HCT116 (cell line): ENCODE measurements around the gene MED13L. TPM values are rescaled to one million over a fixed set of nuclear protein-coding genes. Genes with fewer than 3 reads are reported as not detected.

Experiments used
- ATAC-seq: fragments of 200-7000 bp; cut with Tn5 transposase; 2 replicates; pipeline ENCODE4 v1.9.1; 2020; ENCODE audit warnings: mild to moderate bottlenecking, moderate library complexity
- BruUV-seq: library from RNA; stranded (reverse); fragments of 400-500 nt; replicated peaks from 2 replicates; lab custom pipeline; 2021; lab: Mats Ljungman, UMichigan
- CTCF ChIA-PET: fragments of 300-600 bp; sonication (Branson Sonifier 250); formaldehyde crosslinking; loops from one replicate; lab custom pipeline; 2021; ENCODE audit warnings: antibody characterized with exemption; lab: Charles Lee
- POLR2A ChIA-PET: fragments of 300-600, 350-600 bp; sonication (Branson Sonifier 250); formaldehyde crosslinking; loops from one replicate; lab custom pipeline; 2021; ENCODE audit warnings: antibody characterized with exemption; lab: Charles Lee
- RAD21 ChIA-PET, 2 experiments: fragments of 300-600 bp; sonication (Branson Sonifier 250); formaldehyde crosslinking; loops; one replicate each; lab custom pipeline; 2023; ENCODE audit warnings: low total read pairs in 2 of 2; ENCODE audit not compliant: uncharacterized antibody in 2 of 2, unreplicated experiment in 2 of 2, low non-redundant PET in 1 of 2; lab: Charles Lee
- DNase-seq: peaks from one replicate; pipeline ENCODE4 v3.0.0-alpha.2; 2010; ENCODE audit warnings: low read depth, low spot score
- H2AFZ ChIP-seq: fragments of 200-600 bp; shearing (Covaris generic), sonication (generic); 2 replicates; pipeline ENCODE4 v1.6.1; 2017; ENCODE audit warnings: low read depth, mixed run types, mixed read lengths, antibody characterized with exemption, low read length; ENCODE audit not compliant: poor library complexity, severe bottlenecking
- H3K27ac ChIP-seq: 2 replicates; pipeline ENCODE4 v1.5.1; 2012; ENCODE audit warnings: low read depth, low read length
- H3K27me3 ChIP-seq: fragments of 200-600 bp; sonication (generic); 2 replicates; pipeline ENCODE4 v1.6.1; 2016; ENCODE audit warnings: mixed run types, low read length, mixed read lengths; ENCODE audit not compliant: insufficient read depth
- H3K36me3 ChIP-seq, 2 experiments: fragments of 200-500 bp in 1 of 2; fragments of 200-600 bp in 1 of 2; sonication (Bioruptor generic) in 1 of 2; sonication (generic) in 1 of 2; 2 replicates each; pipeline versions ENCODE4 v1.5.1 to v1.6.1; 2014 to 2016; ENCODE audit warnings: low read length in 2 of 2, inconsistent platforms in 1 of 2, mixed read lengths in 1 of 2, mixed run types in 1 of 2; ENCODE audit not compliant: insufficient read depth in 2 of 2, control insufficient read depth in 1 of 2
- H3K4me1 ChIP-seq, 2 experiments: fragments of 200-600 bp in 1 of 2; sonication (generic) in 1 of 2; 2 replicates each; pipeline versions ENCODE4 v1.5.1 to v1.6.1; 2012 to 2017; ENCODE audit warnings: low read length in 2 of 2, inconsistent platforms in 1 of 2, mild to moderate bottlenecking in 1 of 2, mixed read lengths in 1 of 2, mixed run types in 1 of 2, moderate library complexity in 1 of 2; ENCODE audit not compliant: insufficient read depth in 2 of 2, control insufficient read depth in 1 of 2
- H3K4me2 ChIP-seq: fragments of 200-600 bp; sonication (generic); 2 replicates; pipeline ENCODE4 v1.6.1; 2017; ENCODE audit warnings: mixed run types, low read length, mixed read lengths
- H3K4me3 ChIP-seq, 2 experiments: fragments of 200-600 bp in 1 of 2; sonication (generic) in 1 of 2; replicated peaks in 1 of 2; 2 replicates each; pipeline ENCODE4 v1.5.1; 2011 to 2016; ENCODE audit warnings: low read length in 2 of 2, control low read depth in 1 of 2, low read depth in 1 of 2, mild to moderate bottlenecking in 1 of 2, mixed read lengths in 1 of 2, mixed run types in 1 of 2
- H3K79me2 ChIP-seq: fragments of 200-600 bp; sonication (generic); 2 replicates; pipeline ENCODE4 v1.6.1; 2017; ENCODE audit warnings: mild to moderate bottlenecking, mixed run types, low read length, moderate library complexity, mixed read lengths; ENCODE audit not compliant: insufficient read depth
- H3K9ac ChIP-seq: fragments of 200-600 bp; sonication (generic); 2 replicates; pipeline ENCODE4 v1.6.1; 2016; ENCODE audit warnings: low read length, mixed read lengths
- H3K9me2 ChIP-seq: fragments of 200-600 bp; sonication (generic), shearing (Covaris generic); 2 replicates; pipeline ENCODE4 v1.6.1; 2017; ENCODE audit warnings: mixed run types, mild to moderate bottlenecking, moderate library complexity; ENCODE audit not compliant: insufficient read depth
- H3K9me3 ChIP-seq, 2 experiments: fragments of 200-500 bp in 1 of 2; fragments of 200-600 bp in 1 of 2; sonication (Bioruptor generic) in 1 of 2; sonication (generic) in 1 of 2; 2 replicates each; pipeline ENCODE4 v1.6.1; 2014 to 2017; ENCODE audit warnings: low read length in 2 of 2, mixed read lengths in 2 of 2, inconsistent platforms in 1 of 2, low read depth in 1 of 2, mild to moderate bottlenecking in 1 of 2, mixed run types in 1 of 2, moderate library complexity in 1 of 2; ENCODE audit not compliant: control insufficient read depth in 1 of 2, insufficient read depth in 1 of 2
- H4K20me1 ChIP-seq: fragments of 200-600 bp; sonication (generic), shearing (Covaris generic); 2 replicates; pipeline ENCODE4 v1.6.1; 2017; ENCODE audit warnings: mixed run types, mild to moderate bottlenecking, moderate library complexity; ENCODE audit not compliant: insufficient read depth
- CEBPB ChIP-seq: IDR thresholded peaks from 2 replicates; pipeline ENCODE4 v1.6.1; 2012; ENCODE audit warnings: low read depth
- EZH2phosphoT487 ChIP-seq: fragments of 200-600 bp; IDR thresholded peaks from 2 replicates; pipeline ENCODE4 v1.6.1; 2018; ENCODE audit warnings: antibody characterized with exemption, borderline replicate concordance
- ZFX ChIP-seq: fragments of 450-650 bp; IDR thresholded peaks from 2 replicates; pipeline ENCODE4 v1.6.1; 2017
- intact Hi-C: fragments of 100-400 bp; cut with micrococcal nuclease; formaldehyde crosslinking; loops from 2 replicates; pipeline ENCODE4 v1.10.0; 2022
- total RNA-seq: library from RNA; stranded (reverse); gene quantifications from one replicate; pipeline ENCODE4 v1.2.1, GENCODE V29; 2021; ENCODE audit not compliant: unreplicated experiment
- TF ChIP-seq, protein P1 (sequence below): IDR thresholded peaks from 2 replicates; pipeline ENCODE4 v1.6.1; 2012
- TF ChIP-seq, protein P2 (sequence below), 3 experiments: fragments of 200-600 bp in 1 of 3; sonication (generic) in 1 of 3; IDR thresholded peaks in 2 of 3; conservative IDR thresholded peaks in 1 of 3; 2 replicates each; pipeline ENCODE4 v1.5.1; 2012 to 2017; ENCODE audit warnings: low read depth in 2 of 3, low read length in 2 of 3, antibody characterized with exemption in 1 of 3, borderline replicate concordance in 1 of 3, control low read depth in 1 of 3, mild to moderate bottlenecking in 1 of 3, mixed read lengths in 1 of 3, mixed run types in 1 of 3, moderate library complexity in 1 of 3; ENCODE audit not compliant: insufficient read depth in 1 of 3
- TF ChIP-seq, protein P3 (sequence below): IDR thresholded peaks from 2 replicates; pipeline ENCODE4 v1.6.1; 2012; ENCODE audit warnings: low read depth

Gene MED13L
- total RNA-seq, 1 experiment from 2014 or later, result 176 TPM

DNA sequence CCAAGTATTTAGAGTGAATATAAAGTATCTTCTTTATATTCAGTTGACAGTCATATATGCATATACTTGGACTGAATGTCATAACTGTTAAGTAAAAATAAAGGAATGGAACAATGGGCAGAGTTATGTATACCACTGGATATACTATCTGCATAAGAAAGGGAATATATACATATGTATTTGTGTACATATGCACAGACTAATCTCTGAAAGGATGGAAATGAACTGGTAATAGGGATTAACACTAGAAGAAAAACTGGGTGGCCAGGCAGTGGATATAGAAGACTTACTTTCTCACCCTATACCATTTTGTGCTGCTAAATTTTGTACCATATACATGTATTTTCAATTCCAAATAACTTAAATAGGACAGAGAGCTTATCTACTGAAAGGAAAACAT lies 200.1 kb downstream of the MED13L start:
- no peak overlapping the region for H3K4me2 ChIP-seq
- no TSS peak for BruUV-seq
- H3K79me2 ChIP-seq, result peaks cover 97% of the 10 kb centered on the region
- no peak overlapping the region for H3K4me3 ChIP-seq
- DNase-seq, result no peak
- CTCF ChIA-PET, result no interaction called here
- no peak overlapping the region for H3K9ac ChIP-seq
- no peaks in the 10 kb centered on the region for H3K9me3 ChIP-seq
- no peaks in the 10 kb centered on the region for H3K27me3 ChIP-seq
- TF ChIP-seq EZH2phosphoT487 (no peak), CEBPB (no peak), ZFX (no peak)
- TF ChIP-seq, protein P1, sequence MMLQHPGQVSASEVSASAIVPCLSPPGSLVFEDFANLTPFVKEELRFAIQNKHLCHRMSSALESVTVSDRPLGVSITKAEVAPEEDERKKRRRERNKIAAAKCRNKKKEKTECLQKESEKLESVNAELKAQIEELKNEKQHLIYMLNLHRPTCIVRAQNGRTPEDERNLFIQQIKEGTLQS, result no peak
- TF ChIP-seq, protein P2, sequence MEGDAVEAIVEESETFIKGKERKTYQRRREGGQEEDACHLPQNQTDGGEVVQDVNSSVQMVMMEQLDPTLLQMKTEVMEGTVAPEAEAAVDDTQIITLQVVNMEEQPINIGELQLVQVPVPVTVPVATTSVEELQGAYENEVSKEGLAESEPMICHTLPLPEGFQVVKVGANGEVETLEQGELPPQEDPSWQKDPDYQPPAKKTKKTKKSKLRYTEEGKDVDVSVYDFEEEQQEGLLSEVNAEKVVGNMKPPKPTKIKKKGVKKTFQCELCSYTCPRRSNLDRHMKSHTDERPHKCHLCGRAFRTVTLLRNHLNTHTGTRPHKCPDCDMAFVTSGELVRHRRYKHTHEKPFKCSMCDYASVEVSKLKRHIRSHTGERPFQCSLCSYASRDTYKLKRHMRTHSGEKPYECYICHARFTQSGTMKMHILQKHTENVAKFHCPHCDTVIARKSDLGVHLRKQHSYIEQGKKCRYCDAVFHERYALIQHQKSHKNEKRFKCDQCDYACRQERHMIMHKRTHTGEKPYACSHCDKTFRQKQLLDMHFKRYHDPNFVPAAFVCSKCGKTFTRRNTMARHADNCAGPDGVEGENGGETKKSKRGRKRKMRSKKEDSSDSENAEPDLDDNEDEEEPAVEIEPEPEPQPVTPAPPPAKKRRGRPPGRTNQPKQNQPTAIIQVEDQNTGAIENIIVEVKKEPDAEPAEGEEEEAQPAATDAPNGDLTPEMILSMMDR (IDR thresholded peaks at IDR 0.05 in 2 of 3, conservative IDR thresholded peaks at IDR 0.05 in 1 of 3; ENCODE audit: borderline replicate concordance in 1 of 3, insufficient read depth in 1 of 3, low read depth in 2 of 3, low read length in 2 of 3), result no peak
- TF ChIP-seq, protein P3, sequence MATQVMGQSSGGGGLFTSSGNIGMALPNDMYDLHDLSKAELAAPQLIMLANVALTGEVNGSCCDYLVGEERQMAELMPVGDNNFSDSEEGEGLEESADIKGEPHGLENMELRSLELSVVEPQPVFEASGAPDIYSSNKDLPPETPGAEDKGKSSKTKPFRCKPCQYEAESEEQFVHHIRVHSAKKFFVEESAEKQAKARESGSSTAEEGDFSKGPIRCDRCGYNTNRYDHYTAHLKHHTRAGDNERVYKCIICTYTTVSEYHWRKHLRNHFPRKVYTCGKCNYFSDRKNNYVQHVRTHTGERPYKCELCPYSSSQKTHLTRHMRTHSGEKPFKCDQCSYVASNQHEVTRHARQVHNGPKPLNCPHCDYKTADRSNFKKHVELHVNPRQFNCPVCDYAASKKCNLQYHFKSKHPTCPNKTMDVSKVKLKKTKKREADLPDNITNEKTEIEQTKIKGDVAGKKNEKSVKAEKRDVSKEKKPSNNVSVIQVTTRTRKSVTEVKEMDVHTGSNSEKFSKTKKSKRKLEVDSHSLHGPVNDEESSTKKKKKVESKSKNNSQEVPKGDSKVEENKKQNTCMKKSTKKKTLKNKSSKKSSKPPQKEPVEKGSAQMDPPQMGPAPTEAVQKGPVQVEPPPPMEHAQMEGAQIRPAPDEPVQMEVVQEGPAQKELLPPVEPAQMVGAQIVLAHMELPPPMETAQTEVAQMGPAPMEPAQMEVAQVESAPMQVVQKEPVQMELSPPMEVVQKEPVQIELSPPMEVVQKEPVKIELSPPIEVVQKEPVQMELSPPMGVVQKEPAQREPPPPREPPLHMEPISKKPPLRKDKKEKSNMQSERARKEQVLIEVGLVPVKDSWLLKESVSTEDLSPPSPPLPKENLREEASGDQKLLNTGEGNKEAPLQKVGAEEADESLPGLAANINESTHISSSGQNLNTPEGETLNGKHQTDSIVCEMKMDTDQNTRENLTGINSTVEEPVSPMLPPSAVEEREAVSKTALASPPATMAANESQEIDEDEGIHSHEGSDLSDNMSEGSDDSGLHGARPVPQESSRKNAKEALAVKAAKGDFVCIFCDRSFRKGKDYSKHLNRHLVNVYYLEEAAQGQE, result no peak
- H3K9me2 ChIP-seq, result no peaks in the 10 kb centered on the region
- no peak overlapping the region for H2AFZ ChIP-seq
- H3K4me1 ChIP-seq, result no peaks in the 10 kb centered on the region
- POLR2A ChIA-PET, result no interaction called here
- no peaks in the 10 kb centered on the region for H3K36me3 ChIP-seq
- no peak for ATAC-seq
- peaks cover 13% of the 10 kb centered on the region; the same call in 1 of the 2 replicates for H4K20me1 ChIP-seq
- intact Hi-C loops, result no loop called here
- RAD21 ChIA-PET, result no interaction called here
- no peak overlapping the region for H3K27ac ChIP-seq
